ENCODE results near the gene ABHD16B.
A peak's percentile ranks its signal among the peaks of the same experiment; 100 is the strongest.
"Not testable (repeated sequence)": the region's sequence is repeated elsewhere in the genome, so short reads cannot be mapped to it uniquely, and the experiment has no call there.

The ABHD16B gene

GRCh38 chr20:63856098-63856511, 5.2 kb upstream of the ABHD16B start:
- peak; percentile 36 for DNase-seq

- DNase-seq, result peak; percentile 80
Measured at GRCh38 chr20:63857764-63858392, 3.4 kb upstream of the ABHD16B start.

- DNase-seq, result peak; percentile 78
Measured at GRCh38 chr20:63858393-63859165, 2.7 kb upstream of the ABHD16B start.

GRCh38 chr20:63859166-63859699, 2.1 kb upstream of the ABHD16B start:
- no peak for DNase-seq

- DNase-seq, result no peak
Measured at GRCh38 chr20:63860325-63861051, 810 bp upstream of the ABHD16B start.

GRCh38 chr20:63861981-63862901, 943 bp downstream of the ABHD16B start:
- DNase-seq, result no peak

GRCh38 chr20:63863021-63863797, 1.9 kb downstream of the ABHD16B start:
- DNase-seq, result no peak

- peak; percentile 85 for DNase-seq
Measured at GRCh38 chr20:63863798-63864544, 2.7 kb downstream of the ABHD16B start.

- no peak for DNase-seq
Measured at GRCh38 chr20:63864545-63864977, 3.3 kb downstream of the ABHD16B start.

GRCh38 chr20:63864978-63865640, 3.8 kb downstream of the ABHD16B start, which contains the start of gene TPD52L2:
TSS of gene TPD52L2 (plus strand) at chr20:63865270. CDS start at chr20:63865366, 96 bp downstream.
- peak; percentile 99 for DNase-seq

GRCh38 chr20:63867042-63867441, 5.7 kb downstream of the ABHD16B start:
- DNase-seq, result not testable (repeated sequence)

- no peak for DNase-seq
Measured at GRCh38 chr20:63868264-63868663, 7.0 kb downstream of the ABHD16B start.

GRCh38 chr20:63873477-63873971, 12.2 kb downstream of the ABHD16B start:
- DNase-seq, result no peak

GRCh38 chr20:63874241-63874640, 12.9 kb downstream of the ABHD16B start:
- not testable (repeated sequence) for DNase-seq

- no peak for DNase-seq
Measured at GRCh38 chr20:63876489-63877036, 15.3 kb downstream of the ABHD16B start.

- no peak for DNase-seq
Measured at GRCh38 chr20:63877755-63878470, 16.6 kb downstream of the ABHD16B start.

GRCh38 chr20:63878899-63879663, 17.8 kb downstream of the ABHD16B start:
- no peak for DNase-seq

- not testable (repeated sequence) for DNase-seq
Measured at GRCh38 chr20:63880901-63881300, 19.6 kb downstream of the ABHD16B start.

All from right hindlimb (tissue), 1 donor.